WTC11 (cell line): ENCODE data around the gene CLEC2A. TPM values are rescaled to one million over a fixed set of nuclear protein-coding genes. Genes with fewer than 3 reads are reported as not detected.

Source experiments
- ATAC-seq: fragments of 200-7000 bp; cut with Tn5 transposase; 2 replicates; pipeline ENCODE4 v1.10.0; 2021; ENCODE audit warnings: mild to moderate bottlenecking, moderate library complexity
- CTCF ChIA-PET: fragments of 300-600 bp; sonication (Branson Sonifier 250); formaldehyde crosslinking; loops from one replicate; lab custom pipeline; 2021; ENCODE audit warnings: antibody characterized with exemption; lab: Charles Lee
- POLR2A ChIA-PET: fragments of 350-600 bp; sonication (Branson Sonifier 250); formaldehyde crosslinking; loops from one replicate; lab custom pipeline; 2021; ENCODE audit warnings: antibody characterized with exemption; lab: Charles Lee
- DNase-seq: peaks from one replicate; pipeline ENCODE4 v3.0.0; 2021; ENCODE audit warnings: low spot score
- H3K27ac Mint-ChIP-seq: 2 replicates; pipeline ENCODE4 v1.8.0; 2021; ENCODE audit warnings: mixed read lengths
- H3K27me3 Mint-ChIP-seq: 2 replicates; pipeline ENCODE4 v1.8.0; 2021; ENCODE audit warnings: low read depth, mild to moderate bottlenecking, moderate library complexity, mixed read lengths
- H3K36me3 Mint-ChIP-seq: 2 replicates; pipeline ENCODE4 v1.8.0; 2021; ENCODE audit warnings: mixed read lengths
- H3K4me1 Mint-ChIP-seq: 2 replicates; pipeline ENCODE4 v1.8.0; 2022; ENCODE audit warnings: mixed read lengths
- H3K4me3 Mint-ChIP-seq: 2 replicates; pipeline ENCODE4 v1.8.0; 2021; ENCODE audit warnings: mild to moderate bottlenecking, moderate library complexity, mixed read lengths
- H3K9me3 Mint-ChIP-seq: 2 replicates; pipeline ENCODE4 v1.8.0; 2021; ENCODE audit warnings: mixed read lengths
- CREB1 ChIP-seq: sonication (generic); formaldehyde crosslinking; IDR thresholded peaks from 2 replicates; pipeline ENCODE4 v1.8.0; 2023; ENCODE audit warnings: mild to moderate bottlenecking, missing genetic modification reagents
- E2F1 ChIP-seq: sonication (generic); formaldehyde crosslinking; IDR thresholded peaks from 2 replicates; pipeline ENCODE4 v1.8.0; 2022; ENCODE audit warnings: mild to moderate bottlenecking, missing genetic modification reagents
- GRHL2 ChIP-seq: fragments of 250-450 bp; sonication (Bioruptor Pico); IDR thresholded peaks from 2 replicates; pipeline ENCODE4 v1.8.0; 2022; ENCODE audit warnings: mild to moderate bottlenecking, moderate library complexity; ENCODE audit not compliant: insufficient replicate concordance, severe bottlenecking
- HMGA2 ChIP-seq: fragments of 250-450 bp; sonication (Bioruptor Pico); IDR thresholded peaks from 2 replicates; pipeline ENCODE4 v1.4.0; 2021; ENCODE audit warnings: mild to moderate bottlenecking, moderate library complexity
- IRF1 ChIP-seq: sonication (generic); formaldehyde crosslinking; IDR thresholded peaks from 2 replicates; pipeline ENCODE4 v1.8.0; 2023; ENCODE audit warnings: missing genetic modification reagents
- JAZF1 ChIP-seq: fragments of 250-450 bp; sonication (Bioruptor Pico); IDR thresholded peaks from 2 replicates; pipeline ENCODE4 v1.9.0; 2021; ENCODE audit warnings: moderate library complexity, mild to moderate bottlenecking, inconsistent platforms
- MLX ChIP-seq: sonication (generic); formaldehyde crosslinking; IDR thresholded peaks from 2 replicates; pipeline ENCODE4 v1.8.1; 2023; ENCODE audit warnings: mild to moderate bottlenecking, missing genetic modification reagents, moderate library complexity
- MYBL2 ChIP-seq: sonication (generic); formaldehyde crosslinking; IDR thresholded peaks from 2 replicates; pipeline ENCODE4 v1.8.1; 2023; ENCODE audit warnings: mild to moderate bottlenecking, moderate library complexity, missing genetic modification reagents
- OVOL2 ChIP-seq: fragments of 250-450 bp; sonication (Bioruptor Pico); IDR thresholded peaks from 2 replicates; pipeline ENCODE4 v1.9.0; 2021; ENCODE audit warnings: mild to moderate bottlenecking, borderline replicate concordance
- SP1 ChIP-seq: sonication (generic); formaldehyde crosslinking; conservative IDR thresholded peaks from 2 replicates; pipeline ENCODE4 v1.8.1; 2022; ENCODE audit warnings: missing genetic modification reagents
- TP53 ChIP-seq: sonication (generic); formaldehyde crosslinking; IDR thresholded peaks from 2 replicates; pipeline ENCODE4 v1.8.1; 2023; ENCODE audit warnings: mild to moderate bottlenecking, missing genetic modification reagents
- USF2 ChIP-seq: sonication (generic); formaldehyde crosslinking; IDR thresholded peaks from 2 replicates; pipeline ENCODE4 v1.8.1; 2023; ENCODE audit warnings: mild to moderate bottlenecking, missing genetic modification reagents, moderate library complexity
- ZNF219 ChIP-seq: sonication (generic); formaldehyde crosslinking; IDR thresholded peaks from 2 replicates; pipeline ENCODE4 v1.8.0; 2023; ENCODE audit warnings: missing genetic modification reagents, mild to moderate bottlenecking, borderline replicate concordance
- ZNF281 ChIP-seq: sonication (generic); formaldehyde crosslinking; IDR thresholded peaks from 2 replicates; pipeline ENCODE4 v1.8.0; 2023; ENCODE audit warnings: mild to moderate bottlenecking, missing genetic modification reagents
- ZNF671 ChIP-seq: fragments of 250-450 bp; sonication (Bioruptor Pico); IDR thresholded peaks from 2 replicates; pipeline ENCODE4 v1.8.0; 2021; ENCODE audit warnings: mild to moderate bottlenecking
- total RNA-seq: library from RNA; stranded (reverse); gene quantifications from 3 replicates; pipeline ENCODE4 v1.2.3, GENCODE V29; 2021
- TF ChIP-seq, protein P1 (sequence below): sonication (generic); formaldehyde crosslinking; IDR thresholded peaks from 2 replicates; pipeline ENCODE4 v1.8.1; 2022; ENCODE audit warnings: low read depth, missing genetic modification reagents, borderline replicate concordance
- TF ChIP-seq, protein P2 (sequence below): sonication (generic); formaldehyde crosslinking; IDR thresholded peaks from 2 replicates; pipeline ENCODE4 v1.8.0; 2022; ENCODE audit warnings: mild to moderate bottlenecking, missing genetic modification reagents
- TF ChIP-seq, protein P3 (sequence below): fragments of 250-450 bp; sonication (Bioruptor Pico); IDR thresholded peaks from 2 replicates; pipeline ENCODE4 v1.9.0; 2021; ENCODE audit warnings: mild to moderate bottlenecking

Gene CLEC2A
- total RNA-seq, 1 experiment from 2014 or later, result 3.5 TPM

DNA sequence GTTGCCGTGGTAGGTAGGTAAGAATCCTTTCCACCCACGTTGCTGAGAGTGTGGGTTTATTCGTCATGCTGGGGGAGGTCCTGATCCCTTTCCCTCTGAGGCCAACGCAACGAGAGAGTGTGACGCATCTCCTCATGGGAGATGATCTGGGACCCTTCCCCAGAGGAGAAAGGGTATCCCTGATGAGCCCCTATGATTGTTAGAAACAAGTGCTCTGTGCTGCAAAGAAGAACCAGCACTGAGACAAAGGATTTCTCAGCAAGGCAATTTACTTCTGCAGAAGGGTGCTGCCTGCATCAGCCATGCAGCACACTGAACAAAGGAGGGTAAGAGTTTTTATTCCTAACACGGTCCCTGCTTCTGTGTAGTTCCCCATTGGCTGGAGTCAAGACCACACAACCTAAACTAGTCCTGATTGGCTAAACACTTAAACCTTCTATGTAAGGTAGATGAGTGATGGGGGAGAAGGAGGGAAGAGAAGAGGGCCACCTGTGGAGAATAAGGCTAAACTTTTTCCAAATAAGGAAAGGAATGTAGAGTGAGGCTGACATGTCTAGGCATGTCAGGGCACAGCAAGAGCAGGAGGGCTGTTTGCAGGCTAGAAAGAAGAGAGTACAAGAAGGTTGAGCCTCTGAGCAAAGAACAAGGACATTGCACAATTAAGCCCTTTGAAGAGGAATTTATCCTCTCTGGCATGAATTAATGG is 21.3 kb downstream of the CLEC2A start:
- Mint-ChIP-seq H3K4me3 (peak overlapping the region; percentile 76), H3K27ac (peak overlapping the region; percentile 94), H3K27me3 (peaks cover 8% of the 10 kb centered on the region), H3K9me3 (peaks cover 50% of the 10 kb centered on the region), H3K36me3 (peaks cover 55% of the 10 kb centered on the region), H3K4me1 (peaks cover 18% of the 10 kb centered on the region)
- DNase-seq (no peak), ATAC-seq (peak; percentile 91)
- ChIA-PET CTCF (no interaction called here), POLR2A (no interaction called here)
- TF ChIP-seq IRF1 (CRISPR knock-in tag) (no peak), SP1 (CRISPR knock-in tag) (no peak), HMGA2 (CRISPR knock-in tag) (no peak), MLX (CRISPR knock-in tag) (no peak), JAZF1 (CRISPR knock-in tag) (0 out of 2 replicates have a peak, but pooled peaks have one; percentile 15)

DNA sequence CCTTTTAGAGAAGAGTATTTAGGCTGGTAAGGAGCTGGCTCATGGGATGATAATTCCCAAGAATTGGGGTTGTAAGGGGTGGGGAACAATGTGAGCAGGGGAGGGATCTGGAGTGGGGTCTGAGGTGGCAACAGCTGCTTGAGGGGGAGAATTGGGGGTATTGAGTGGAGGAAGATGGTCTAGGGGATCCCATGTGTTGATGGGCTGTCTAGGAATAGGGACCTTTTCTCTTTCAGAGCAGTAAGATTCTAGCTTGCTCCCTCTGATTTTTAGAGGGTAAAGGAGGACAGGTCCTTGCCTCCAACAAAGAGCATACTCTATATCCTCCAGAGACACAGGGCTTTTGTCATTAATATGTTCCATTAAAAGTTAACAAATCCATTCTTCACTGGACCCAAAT is 22.4 kb downstream of the CLEC2A start:
- no peak for TF ChIP-seq MYBL2
- TF ChIP-seq, protein P1, sequence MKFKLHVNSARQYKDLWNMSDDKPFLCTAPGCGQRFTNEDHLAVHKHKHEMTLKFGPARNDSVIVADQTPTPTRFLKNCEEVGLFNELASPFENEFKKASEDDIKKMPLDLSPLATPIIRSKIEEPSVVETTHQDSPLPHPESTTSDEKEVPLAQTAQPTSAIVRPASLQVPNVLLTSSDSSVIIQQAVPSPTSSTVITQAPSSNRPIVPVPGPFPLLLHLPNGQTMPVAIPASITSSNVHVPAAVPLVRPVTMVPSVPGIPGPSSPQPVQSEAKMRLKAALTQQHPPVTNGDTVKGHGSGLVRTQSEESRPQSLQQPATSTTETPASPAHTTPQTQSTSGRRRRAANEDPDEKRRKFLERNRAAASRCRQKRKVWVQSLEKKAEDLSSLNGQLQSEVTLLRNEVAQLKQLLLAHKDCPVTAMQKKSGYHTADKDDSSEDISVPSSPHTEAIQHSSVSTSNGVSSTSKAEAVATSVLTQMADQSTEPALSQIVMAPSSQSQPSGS (CRISPR knock-in tag), result no peak
- no peak for TF ChIP-seq ZNF671
- no peak for TF ChIP-seq GRHL2
- no peak for TF ChIP-seq OVOL2 (CRISPR knock-in tag)
- no peak for TF ChIP-seq USF2 (CRISPR knock-in tag)
- no peak for TF ChIP-seq TP53 (CRISPR knock-in tag)
- TF ChIP-seq, protein P2, sequence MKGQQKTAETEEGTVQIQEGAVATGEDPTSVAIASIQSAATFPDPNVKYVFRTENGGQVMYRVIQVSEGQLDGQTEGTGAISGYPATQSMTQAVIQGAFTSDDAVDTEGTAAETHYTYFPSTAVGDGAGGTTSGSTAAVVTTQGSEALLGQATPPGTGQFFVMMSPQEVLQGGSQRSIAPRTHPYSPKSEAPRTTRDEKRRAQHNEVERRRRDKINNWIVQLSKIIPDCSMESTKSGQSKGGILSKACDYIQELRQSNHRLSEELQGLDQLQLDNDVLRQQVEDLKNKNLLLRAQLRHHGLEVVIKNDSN (CRISPR knock-in tag), result no peak
- TF ChIP-seq E2F1 (CRISPR knock-in tag), result no peak
- H3K9me3 Mint-ChIP-seq, result peaks cover 59% of the 10 kb centered on the region
- H3K4me3 Mint-ChIP-seq, result peak overlapping the region; percentile 76
- no peak for ATAC-seq
- CTCF ChIA-PET, result interaction anchor here (0.8 to 1.2 kb wide), 2 partner anchors 96 to 159 kb away, joined by 3 read pairs; no protein-coding TSS in a partner anchor
- no peak for DNase-seq
- H3K4me1 Mint-ChIP-seq, result peaks cover 22% of the 10 kb centered on the region
- POLR2A ChIA-PET, result no interaction called here
- peaks cover 8% of the 10 kb centered on the region for H3K27me3 Mint-ChIP-seq
- H3K27ac Mint-ChIP-seq, result peak overlapping the region; percentile 68
- H3K36me3 Mint-ChIP-seq, result peaks cover 65% of the 10 kb centered on the region

DNA sequence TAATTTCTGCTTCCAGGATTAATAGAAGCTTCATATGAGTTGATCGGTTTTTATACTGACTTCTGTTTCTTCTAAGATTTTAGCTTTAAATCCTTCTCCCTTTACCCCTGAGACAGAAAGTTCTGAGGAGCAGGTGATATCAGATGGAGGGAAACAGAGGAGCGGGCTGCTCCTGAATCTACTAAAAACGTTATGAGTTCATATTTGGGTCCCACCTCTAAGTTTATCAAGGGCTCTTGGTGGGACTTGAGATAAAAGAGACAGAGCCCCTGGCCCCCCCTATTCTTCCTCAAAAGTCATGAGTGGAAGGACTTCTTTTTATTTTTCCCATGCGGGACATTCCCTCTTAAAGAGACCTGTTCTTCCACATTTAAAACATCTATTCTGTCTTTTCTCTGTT is 23.8 kb downstream of the CLEC2A start:
- Mint-ChIP-seq H3K4me3 (peak overlapping the region; percentile 76), H3K9me3 (peaks cover 71% of the 10 kb centered on the region), H3K4me1 (peaks cover 22% of the 10 kb centered on the region), H3K36me3 (peaks cover 74% of the 10 kb centered on the region), H3K27ac (no peak overlapping the region), H3K27me3 (peaks cover 8% of the 10 kb centered on the region)
- no peak for ATAC-seq
- ChIA-PET CTCF (interaction anchor here (0.9 kb wide), 1 partner anchor 94 kb away, joined by 3 read pairs; no protein-coding TSS in a partner anchor), POLR2A (no interaction called here)
- no peak for DNase-seq
- TF ChIP-seq CREB1 (CRISPR knock-in tag) (no peak), ZNF219 (CRISPR knock-in tag) (no peak), USF2 (CRISPR knock-in tag) (no peak), ZNF281 (CRISPR knock-in tag) (no peak)
- TF ChIP-seq, protein P3, sequence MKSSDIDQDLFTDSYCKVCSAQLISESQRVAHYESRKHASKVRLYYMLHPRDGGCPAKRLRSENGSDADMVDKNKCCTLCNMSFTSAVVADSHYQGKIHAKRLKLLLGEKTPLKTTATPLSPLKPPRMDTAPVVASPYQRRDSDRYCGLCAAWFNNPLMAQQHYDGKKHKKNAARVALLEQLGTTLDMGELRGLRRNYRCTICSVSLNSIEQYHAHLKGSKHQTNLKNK (CRISPR knock-in tag), result no peak
